GM19372 (cell line): ENCODE measurements around the gene HMOX1.

Experiments used
- ATAC-seq: cut with Tn5 transposase; IDR thresholded peaks from one replicate; pipeline ENCODE4 v1.9.1; 2021; ENCODE audit warnings: mild to moderate bottlenecking, low read depth, moderate library complexity; ENCODE audit not compliant: unreplicated experiment

HMOX1 gene

GRCh38 chr22:35400501-35400790 lies 19.6 kb downstream of the HMOX1 start:
- ATAC-seq, result no peak

- no peak for ATAC-seq
These were observed 21.0 kb downstream of the HMOX1 start for GRCh38 chr22:35401863-35402262.

DNA sequence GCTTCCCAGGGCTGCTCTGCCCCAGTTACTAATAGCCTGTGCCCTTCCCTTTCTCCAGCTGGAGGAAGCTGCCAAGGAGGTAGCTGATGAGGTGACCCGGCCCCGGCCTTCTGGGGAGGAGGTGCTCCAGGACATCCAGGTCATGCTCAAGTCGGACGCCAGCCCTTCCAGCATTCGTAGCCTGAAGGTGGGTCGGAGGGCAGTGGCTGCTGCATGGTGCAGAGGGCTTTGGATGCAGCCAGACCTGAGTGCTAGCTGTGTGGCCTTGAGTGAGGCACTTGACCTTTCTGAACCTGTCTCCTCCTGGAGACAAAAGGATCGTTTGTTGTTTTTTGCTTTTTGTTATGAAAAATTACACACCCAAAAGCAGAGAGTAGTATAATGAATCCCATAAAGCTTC lies 22.5 kb downstream of the HMOX1 start:
- ATAC-seq, result no peak

- ATAC-seq, result no peak
These were observed 23.3 kb downstream of the HMOX1 start for GRCh38 chr22:35404176-35404575.

DNA sequence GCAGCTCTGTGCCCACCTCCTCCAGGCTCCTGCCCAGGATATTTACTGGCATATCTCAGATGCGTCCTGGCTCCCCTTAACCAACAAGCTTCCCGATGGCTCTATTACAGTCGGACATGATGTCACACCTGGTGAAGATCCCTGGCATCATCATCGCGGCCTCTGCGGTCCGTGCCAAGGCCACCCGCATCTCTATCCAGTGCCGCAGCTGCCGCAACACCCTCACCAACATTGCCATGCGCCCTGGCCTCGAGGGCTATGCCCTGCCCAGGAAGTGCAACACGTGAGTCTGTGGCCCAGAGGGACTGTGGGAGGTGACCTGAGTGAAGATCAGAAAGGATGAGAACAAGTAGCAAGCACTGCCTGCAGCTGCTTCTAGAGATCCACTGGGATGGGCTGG lies 25.5 kb downstream of the HMOX1 start:
- no peak for ATAC-seq

GRCh38 chr22:35407362-35407761 lies 26.5 kb downstream of the HMOX1 start:
- ATAC-seq, result no peak

DNA sequence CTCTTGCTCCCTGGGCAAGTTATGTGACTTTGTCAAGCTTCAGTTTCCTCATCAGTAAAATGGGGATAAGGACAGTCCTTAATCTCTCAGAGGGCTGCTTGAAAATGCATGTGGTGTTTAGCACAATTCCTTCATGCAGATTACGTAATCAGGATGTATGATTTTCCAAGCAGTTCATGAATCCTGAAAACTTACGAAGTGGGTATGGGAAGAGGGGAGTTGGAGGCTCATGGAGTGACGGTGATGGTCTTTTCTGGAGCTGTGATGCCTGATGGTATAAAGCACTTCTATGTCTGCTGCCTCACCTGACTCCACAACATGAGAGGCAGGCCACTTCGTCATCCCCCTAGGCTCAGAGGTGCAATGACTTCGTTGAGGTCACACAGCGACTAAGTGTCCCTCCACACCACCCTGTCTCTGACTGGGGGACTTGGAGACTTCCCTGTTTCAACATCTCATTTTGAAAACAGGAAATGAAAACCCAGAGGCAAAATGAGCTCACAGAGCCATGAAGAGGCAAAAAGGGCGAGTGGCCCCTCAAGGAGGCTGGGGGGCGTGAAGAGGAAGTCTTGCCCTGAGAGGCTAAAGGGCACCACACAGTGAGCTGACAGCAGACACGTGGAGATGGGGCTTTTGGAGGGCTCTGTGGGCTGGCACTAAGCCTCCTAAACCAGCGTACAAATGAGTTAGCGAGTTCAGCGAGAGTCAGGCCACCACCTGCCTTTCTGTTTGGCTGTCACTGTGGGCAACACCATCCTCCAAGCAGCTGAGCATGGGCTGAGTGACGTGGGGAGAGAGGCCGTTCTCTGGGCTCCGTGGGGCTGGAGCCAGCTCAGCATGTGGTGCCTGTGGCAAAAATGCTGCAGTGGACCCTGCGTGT lies 29.1 kb downstream of the HMOX1 start:
- no peak for ATAC-seq

GRCh38 chr22:35410663-35411034 lies 29.8 kb downstream of the HMOX1 start:
- ATAC-seq, result no peak

DNA sequence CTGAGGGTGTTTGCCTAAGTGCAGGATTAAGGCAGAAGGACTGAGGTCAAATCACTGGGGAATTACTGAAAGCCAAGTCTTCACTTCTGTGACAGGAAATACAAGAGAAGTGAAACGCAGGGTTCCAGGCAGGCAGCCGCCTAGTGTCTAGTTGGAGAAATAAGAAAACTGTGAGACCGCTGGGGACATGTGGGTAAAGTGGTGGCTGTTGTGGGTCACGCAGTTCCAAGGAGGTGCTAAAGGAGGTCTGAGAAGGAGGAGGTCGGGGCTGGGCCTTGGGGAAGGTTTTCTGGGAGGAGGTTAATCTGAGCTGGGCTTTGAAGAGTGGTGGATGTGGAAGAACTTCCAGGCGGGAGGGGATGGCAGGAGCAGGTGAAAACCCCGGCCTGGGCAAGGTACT lies 30.2 kb downstream of the HMOX1 start:
- ATAC-seq, result no peak

- ATAC-seq, result no peak
These were observed 32.7 kb downstream of the HMOX1 start for GRCh38 chr22:35413624-35414023.

GRCh38 chr22:35417606-35418005 lies 36.7 kb downstream of the HMOX1 start:
- no peak for ATAC-seq

- no peak for ATAC-seq
These were observed 37.2 kb downstream of the HMOX1 start for GRCh38 chr22:35418088-35418487.

- no peak for ATAC-seq
These were observed 37.8 kb downstream of the HMOX1 start for GRCh38 chr22:35418731-35419130.

DNA sequence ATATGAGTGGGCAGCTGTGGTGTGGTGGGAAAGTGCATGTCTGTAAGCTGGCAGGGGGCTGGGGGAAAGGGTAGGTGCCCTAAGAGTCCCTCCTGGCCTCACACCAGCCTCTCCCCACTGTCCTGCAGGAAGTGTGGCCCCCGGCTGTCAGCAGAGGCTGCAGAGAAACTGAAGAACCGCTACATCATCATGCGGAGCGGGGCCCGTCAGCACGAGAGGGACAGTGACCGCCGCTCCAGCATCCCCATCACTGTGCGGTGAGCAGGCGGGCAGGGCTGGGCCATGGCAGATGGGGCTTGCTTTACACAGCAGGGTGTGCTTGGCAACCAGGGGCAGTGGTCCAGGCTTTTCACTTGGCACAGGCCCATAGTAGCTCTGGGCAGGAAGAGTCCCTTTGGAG lies 38.9 kb downstream of the HMOX1 start:
- ATAC-seq, result no peak

DNA sequence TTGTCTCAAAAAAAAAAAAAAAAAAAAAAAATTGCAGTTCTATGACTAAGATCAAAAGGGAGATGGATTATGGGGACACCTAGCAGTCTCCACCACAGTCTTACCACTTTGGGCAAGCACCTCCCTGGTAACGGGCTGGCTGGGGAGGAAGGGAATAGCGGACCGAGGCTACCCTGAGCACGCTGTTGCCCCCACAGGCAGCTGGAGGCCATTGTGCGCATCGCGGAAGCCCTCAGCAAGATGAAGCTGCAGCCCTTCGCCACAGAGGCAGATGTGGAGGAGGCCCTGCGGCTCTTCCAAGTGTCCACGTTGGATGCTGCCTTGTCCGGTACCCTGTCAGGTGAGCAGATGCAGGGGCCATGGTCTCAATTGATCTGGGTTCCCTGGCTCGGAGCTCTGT lies 40.2 kb downstream of the HMOX1 start:
- no peak for ATAC-seq

- no peak for ATAC-seq
These were observed 41.2 kb downstream of the HMOX1 start for GRCh38 chr22:35422145-35422544.

DNA sequence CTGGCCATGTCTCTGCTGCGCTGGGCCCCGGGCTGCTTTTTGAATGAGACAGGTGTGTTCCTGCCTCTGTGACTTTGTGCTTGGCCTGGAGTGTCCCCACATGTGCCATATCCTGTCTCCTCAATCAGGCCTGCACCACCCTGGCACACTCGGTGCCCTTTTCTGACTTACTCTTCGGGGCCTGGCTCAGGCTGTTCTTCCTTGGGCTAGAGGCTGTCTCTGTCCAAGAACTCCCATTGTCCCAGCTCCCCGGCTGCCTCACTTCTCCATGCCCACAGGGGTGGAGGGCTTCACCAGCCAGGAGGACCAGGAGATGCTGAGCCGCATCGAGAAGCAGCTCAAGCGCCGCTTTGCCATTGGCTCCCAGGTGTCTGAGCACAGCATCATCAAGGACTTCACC lies 42.0 kb downstream of the HMOX1 start:
- no peak for ATAC-seq

DNA sequence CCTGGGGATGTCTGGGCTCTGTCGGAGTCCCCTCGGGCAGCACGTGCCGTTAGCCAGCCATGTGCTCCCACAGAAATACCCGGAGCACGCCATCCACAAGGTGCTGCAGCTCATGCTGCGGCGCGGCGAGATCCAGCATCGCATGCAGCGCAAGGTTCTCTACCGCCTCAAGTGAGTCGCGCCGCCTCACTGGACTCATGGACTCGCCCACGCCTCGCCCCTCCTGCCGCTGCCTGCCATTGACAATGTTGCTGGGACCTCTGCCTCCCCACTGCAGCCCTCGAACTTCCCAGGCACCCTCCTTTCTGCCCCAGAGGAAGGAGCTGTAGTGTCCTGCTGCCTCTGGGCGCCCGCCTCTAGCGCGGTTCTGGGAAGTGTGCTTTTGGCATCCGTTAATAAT lies 43.2 kb downstream of the HMOX1 start:
- ATAC-seq, result no peak

- ATAC-seq, result no peak
These were observed 43.9 kb downstream of the HMOX1 start for GRCh38 chr22:35424761-35425160.

DNA sequence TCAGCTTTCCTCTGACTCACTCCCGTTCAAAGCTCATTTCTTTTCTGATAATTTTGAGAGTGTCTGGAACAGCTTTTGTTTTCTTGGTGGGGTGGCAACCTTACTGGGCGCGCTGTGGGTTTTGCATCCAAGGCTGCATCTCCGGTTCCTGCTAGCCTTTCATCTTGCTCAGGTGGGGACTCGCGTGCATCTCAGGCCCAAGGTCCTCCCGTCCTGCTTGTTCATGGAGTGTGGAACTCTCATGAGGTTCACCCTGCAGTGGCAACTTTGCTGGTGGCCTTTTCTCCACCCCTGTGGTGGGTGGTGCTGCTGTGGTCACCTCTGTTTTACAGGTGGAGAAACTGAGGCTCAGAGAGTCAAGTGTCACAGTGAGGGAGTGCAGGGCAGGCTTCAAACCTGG lies 44.6 kb downstream of the HMOX1 start:
- ATAC-seq, result no peak

DNA sequence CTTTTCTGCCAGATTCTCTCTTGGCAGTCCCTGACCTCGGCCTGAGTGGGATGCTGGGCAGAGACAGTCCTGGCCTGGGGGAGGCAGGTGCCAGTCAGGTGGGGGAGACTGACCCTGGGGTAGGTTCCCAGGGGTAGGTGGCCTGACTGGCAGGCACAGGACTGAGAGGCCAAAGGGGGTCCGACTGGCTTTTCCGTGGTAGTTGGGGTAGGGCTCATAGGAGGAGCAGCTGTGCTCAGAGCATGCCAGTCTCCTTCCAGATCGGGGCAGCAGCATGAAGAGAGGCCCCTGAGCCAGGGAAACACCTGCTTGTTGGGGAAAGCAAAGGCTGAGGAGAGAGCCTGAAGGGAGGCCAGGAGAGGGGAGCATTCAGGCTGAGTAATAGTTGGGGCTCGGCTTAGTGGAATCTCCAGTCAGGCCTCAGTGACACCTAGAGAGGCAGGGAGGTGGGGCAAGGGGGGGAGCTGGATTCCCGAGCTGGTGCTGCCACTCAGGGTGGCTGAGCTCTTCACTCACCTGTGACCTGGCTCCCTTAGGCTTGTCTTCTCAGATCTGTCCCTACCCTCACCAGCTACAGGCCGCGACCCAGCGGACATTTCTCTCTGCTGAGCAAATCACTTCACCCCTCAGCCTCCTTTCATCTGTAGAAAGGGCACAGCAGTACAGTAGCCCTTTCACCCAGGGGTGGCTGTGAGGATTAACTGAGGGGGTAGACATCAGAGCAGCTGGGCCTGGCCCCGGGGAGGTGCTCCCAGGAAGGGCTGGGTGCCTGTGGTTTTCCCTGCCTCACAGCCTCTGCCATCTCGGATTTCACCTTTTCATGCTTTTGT lies 45.3 kb downstream of the HMOX1 start:
- no peak for ATAC-seq

- no peak for ATAC-seq
These were observed 45.9 kb downstream of the HMOX1 start for GRCh38 chr22:35426801-35427140.
